ENCODE results near the gene CLDN6. TPM values are rescaled to one million over a fixed set of nuclear protein-coding genes. Genes with fewer than 3 reads are reported as not detected.

Gene CLDN6
- total and polyA plus RNA-seq, 2 of the 13 experiments (the other 11 are each of a cell fraction or from before 2014, with no cell fraction given), result 5.9 to 7.6 TPM

- TF ChIP-seq, protein P1, sequence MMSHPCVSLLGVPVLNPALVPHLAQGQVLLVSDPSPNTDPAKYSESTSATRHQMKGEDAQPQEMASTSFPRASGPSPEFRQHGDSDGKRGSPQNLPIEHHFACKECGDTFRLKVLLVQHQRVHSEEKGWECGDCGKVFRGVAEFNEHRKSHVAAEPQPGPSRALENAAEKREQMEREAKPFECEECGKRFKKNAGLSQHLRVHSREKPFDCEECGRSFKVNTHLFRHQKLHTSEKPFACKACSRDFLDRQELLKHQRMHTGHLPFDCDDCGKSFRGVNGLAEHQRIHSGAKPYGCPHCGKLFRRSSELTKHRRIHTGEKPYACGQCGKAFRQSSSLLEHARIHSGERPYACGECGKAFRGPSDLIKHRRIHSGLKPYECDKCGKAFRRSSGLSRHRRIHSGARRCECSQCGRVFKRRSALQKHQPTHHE (CRISPR knock-in tag; IDR thresholded peaks at IDR 0.05; ENCODE audit: borderline replicate concordance), result no peak
- TF ChIP-seq HNRNPK (IDR thresholded peaks at IDR 0.05; ENCODE audit: low read depth, low read length, poor library complexity, severe bottlenecking) (no peak), ZNF883 (CRISPR knock-in tag; IDR thresholded peaks at IDR 0.05; ENCODE audit: not compliant biosample characterization) (peak; percentile 22), ESRRA (CRISPR knock-in tag; IDR thresholded peaks at IDR 0.05; ENCODE audit: low read depth) (peak; percentile 15; the same call in 1 of the 2 replicates), ZNF224 (CRISPR knock-in tag; IDR thresholded peaks at IDR 0.05) (no peak), MIER3 (CRISPR knock-in tag; IDR thresholded peaks at IDR 0.05; ENCODE audit: borderline replicate concordance) (peak; percentile 78; the same call in 1 of the 2 replicates), ETV6 (CRISPR knock-in tag; conservative IDR thresholded peaks at IDR 0.05) (no peak; the same call in 1 of the 2 replicates), TBX2 (CRISPR knock-in tag; IDR thresholded peaks at IDR 0.05; ENCODE audit: borderline replicate concordance) (peak; percentile 67), ZBTB49 (CRISPR knock-in tag; IDR thresholded peaks at IDR 0.05; ENCODE audit: borderline replicate concordance) (no peak), ZNF333 (CRISPR knock-in tag; IDR thresholded peaks at IDR 0.05; ENCODE audit: borderline replicate concordance) (no peak), TMF1 (CRISPR knock-in tag; IDR thresholded peaks at IDR 0.05; ENCODE audit: low read depth) (no peak), REXO4 (CRISPR knock-in tag; IDR thresholded peaks at IDR 0.05; ENCODE audit: borderline replicate concordance) (no peak; the same call in 1 of the 2 replicates), NR1H2 (CRISPR knock-in tag; IDR thresholded peaks at IDR 0.05; ENCODE audit: borderline replicate concordance, low read depth) (no peak; the same call in 1 of the 2 replicates), MLLT10 (CRISPR knock-in tag; IDR thresholded peaks at IDR 0.05) (no peak), MAF1 (CRISPR knock-in tag; IDR thresholded peaks at IDR 0.05; ENCODE audit: borderline replicate concordance) (no peak), FOXK1 (CRISPR knock-in tag; IDR thresholded peaks at IDR 0.05; ENCODE audit: borderline replicate concordance, low read depth) (peak; percentile 34; the same call in 1 of the 2 replicates), ZNF446 (CRISPR knock-in tag; IDR thresholded peaks at IDR 0.05) (no peak), YEATS4 (CRISPR knock-in tag; IDR thresholded peaks at IDR 0.05; ENCODE audit: borderline replicate concordance) (peak; percentile 60; the same call in 1 of the 2 replicates), ZNF143 (CRISPR knock-in tag; IDR thresholded peaks at IDR 0.05) (peak; percentile 48)
- TF ChIP-seq, protein P2, sequence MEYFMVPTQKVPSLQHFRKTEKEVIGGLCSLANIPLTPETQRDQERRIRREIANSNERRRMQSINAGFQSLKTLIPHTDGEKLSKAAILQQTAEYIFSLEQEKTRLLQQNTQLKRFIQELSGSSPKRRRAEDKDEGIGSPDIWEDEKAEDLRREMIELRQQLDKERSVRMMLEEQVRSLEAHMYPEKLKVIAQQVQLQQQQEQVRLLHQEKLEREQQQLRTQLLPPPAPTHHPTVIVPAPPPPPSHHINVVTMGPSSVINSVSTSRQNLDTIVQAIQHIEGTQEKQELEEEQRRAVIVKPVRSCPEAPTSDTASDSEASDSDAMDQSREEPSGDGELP (IDR thresholded peaks at IDR 0.05; ENCODE audit: borderline replicate concordance, low read depth), result peak; percentile 83; the same call in 1 of the 2 replicates
- TF ChIP-seq, protein P3, sequence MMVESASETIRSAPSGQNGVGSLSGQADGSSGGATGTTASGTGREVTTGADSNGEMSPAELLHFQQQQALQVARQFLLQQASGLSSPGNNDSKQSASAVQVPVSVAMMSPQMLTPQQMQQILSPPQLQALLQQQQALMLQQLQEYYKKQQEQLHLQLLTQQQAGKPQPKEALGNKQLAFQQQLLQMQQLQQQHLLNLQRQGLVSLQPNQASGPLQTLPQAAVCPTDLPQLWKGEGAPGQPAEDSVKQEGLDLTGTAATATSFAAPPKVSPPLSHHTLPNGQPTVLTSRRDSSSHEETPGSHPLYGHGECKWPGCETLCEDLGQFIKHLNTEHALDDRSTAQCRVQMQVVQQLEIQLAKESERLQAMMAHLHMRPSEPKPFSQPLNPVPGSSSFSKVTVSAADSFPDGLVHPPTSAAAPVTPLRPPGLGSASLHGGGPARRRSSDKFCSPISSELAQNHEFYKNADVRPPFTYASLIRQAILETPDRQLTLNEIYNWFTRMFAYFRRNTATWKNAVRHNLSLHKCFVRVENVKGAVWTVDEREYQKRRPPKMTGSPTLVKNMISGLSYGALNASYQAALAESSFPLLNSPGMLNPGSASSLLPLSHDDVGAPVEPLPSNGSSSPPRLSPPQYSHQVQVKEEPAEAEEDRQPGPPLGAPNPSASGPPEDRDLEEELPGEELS (CRISPR knock-in tag; IDR thresholded peaks at IDR 0.05), result peak; percentile 61; the same call in 1 of the 2 replicates
These were observed 2.8 kb upstream of the CLDN6 start (continued) for GRCh38 chr16:3020604-3021448.
